ENCODE results near the gene UFSP2. TPM values are rescaled to one million over a fixed set of nuclear protein-coding genes. Genes with fewer than 3 reads are reported as not detected.

Gene UFSP2
- total and polyA plus RNA-seq, 2 experiments from 2014 or later: 29.0 to 53.0 TPM

DNA sequence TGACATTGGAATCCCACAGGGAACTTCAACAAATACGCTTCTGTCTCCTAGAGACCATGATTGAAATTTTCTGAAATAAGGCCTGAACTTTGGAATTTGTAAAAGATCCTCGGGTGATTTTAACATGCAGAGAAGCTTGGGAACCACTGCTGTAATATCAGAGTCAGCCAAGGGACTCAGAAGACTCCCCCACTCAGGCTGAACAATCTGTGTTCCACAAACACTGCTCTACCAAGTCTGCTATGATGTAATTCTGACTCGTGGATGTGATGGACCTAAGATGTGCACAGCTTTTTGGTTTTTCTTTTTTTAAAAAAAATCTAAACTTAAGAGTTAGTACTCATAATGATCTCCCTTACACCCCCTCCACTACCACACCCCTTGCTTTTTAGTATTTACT, 56.0 kb downstream of the UFSP2 start (continued):
- TF ChIP-seq ZNF462 (CRISPR knock-in tag; IDR thresholded peaks at IDR 0.05): no peak
- no peak for TF ChIP-seq EZH2phosphoT487 (IDR thresholded peaks at IDR 0.05; ENCODE audit: unreplicated experiment)
- TF ChIP-seq, protein P1, sequence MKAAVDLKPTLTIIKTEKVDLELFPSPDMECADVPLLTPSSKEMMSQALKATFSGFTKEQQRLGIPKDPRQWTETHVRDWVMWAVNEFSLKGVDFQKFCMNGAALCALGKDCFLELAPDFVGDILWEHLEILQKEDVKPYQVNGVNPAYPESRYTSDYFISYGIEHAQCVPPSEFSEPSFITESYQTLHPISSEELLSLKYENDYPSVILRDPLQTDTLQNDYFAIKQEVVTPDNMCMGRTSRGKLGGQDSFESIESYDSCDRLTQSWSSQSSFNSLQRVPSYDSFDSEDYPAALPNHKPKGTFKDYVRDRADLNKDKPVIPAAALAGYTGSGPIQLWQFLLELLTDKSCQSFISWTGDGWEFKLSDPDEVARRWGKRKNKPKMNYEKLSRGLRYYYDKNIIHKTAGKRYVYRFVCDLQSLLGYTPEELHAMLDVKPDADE (IDR thresholded peaks at IDR 0.05): no peak
- TF ChIP-seq NANOG (IDR thresholded peaks at IDR 0.05; ENCODE audit: borderline replicate concordance): no peak
- no peak for TF ChIP-seq CTCF (conservative IDR thresholded peaks at IDR 0.05; ENCODE audit: low read depth in 2 of 2)
- no peak for TF ChIP-seq POLR2AphosphoS5 (IDR thresholded peaks at IDR 0.05; ENCODE audit: low read depth)
- TF ChIP-seq ZNF114 (CRISPR knock-in tag; IDR thresholded peaks at IDR 0.05): no peak

GRCh38 chr4:185364886-185365285, 60.9 kb downstream of the UFSP2 start:
- Histone ChIP-seq H4K20me1 (replicated peaks; ENCODE audit: insufficient read depth) (no peaks in the 10 kb centered on the region), H3K9me2 (ENCODE audit: insufficient read depth) (no peaks in the 10 kb centered on the region), H2AFZ (no peak overlapping the region), H3K4me1 (ENCODE audit: insufficient read depth) (peaks cover 6% of the 10 kb centered on the region; the same call in 1 of the 2 replicates), H3K27me3 (ENCODE audit: insufficient read depth) (no peaks in the 10 kb centered on the region), H3K36me3 (ENCODE audit: insufficient read depth) (no peaks in the 10 kb centered on the region), H3K79me2 (replicated peaks; ENCODE audit: insufficient read depth) (no peaks in the 10 kb centered on the region), H3K4me3 (no peak overlapping the region), H3F3A (replicated peaks; ENCODE audit: low read depth) (no peaks in the 10 kb centered on the region), H3K4me2 (no peak overlapping the region), H3K27ac (ENCODE audit: low read depth) (no peak overlapping the region)
- H3K36me3 Mint-ChIP-seq (ENCODE audit: low read depth): peaks cover 3% of the 10 kb centered on the region; the same call in 1 of the 3 replicates
- no peak for DNase-seq (ENCODE audit: low spot score)
- ATAC-seq: no peak
- H3K4me1 Mint-ChIP-seq: peaks cover 19% of the 10 kb centered on the region
- H3K4me3 Mint-ChIP-seq: no peak overlapping the region
- no peaks in the 10 kb centered on the region for H3K27me3 Mint-ChIP-seq (ENCODE audit: insufficient read depth, low read depth, poor library complexity)
- no peaks in the 10 kb centered on the region for H3K9me3 Mint-ChIP-seq
- H3K27ac Mint-ChIP-seq: no peak overlapping the region
- TF ChIP-seq EZH2 (IDR thresholded peaks at IDR 0.05; ENCODE audit: low read depth, unreplicated experiment) (no peak), NANOG (IDR thresholded peaks at IDR 0.05; ENCODE audit: borderline replicate concordance) (no peak), EZH2phosphoT487 (IDR thresholded peaks at IDR 0.05; ENCODE audit: unreplicated experiment) (no peak), ZNF114 (CRISPR knock-in tag; IDR thresholded peaks at IDR 0.05) (no peak), POLR2AphosphoS5 (IDR thresholded peaks at IDR 0.05; ENCODE audit: low read depth) (no peak), JUNB (IDR thresholded peaks at IDR 0.05; ENCODE audit: unreplicated experiment) (no peak), CREB1 (CRISPR knock-in tag; IDR thresholded peaks at IDR 0.05; ENCODE audit: low read depth) (no peak)
- TF ChIP-seq, protein P1 (IDR thresholded peaks at IDR 0.05): no peak
- TF ChIP-seq, protein P2, sequence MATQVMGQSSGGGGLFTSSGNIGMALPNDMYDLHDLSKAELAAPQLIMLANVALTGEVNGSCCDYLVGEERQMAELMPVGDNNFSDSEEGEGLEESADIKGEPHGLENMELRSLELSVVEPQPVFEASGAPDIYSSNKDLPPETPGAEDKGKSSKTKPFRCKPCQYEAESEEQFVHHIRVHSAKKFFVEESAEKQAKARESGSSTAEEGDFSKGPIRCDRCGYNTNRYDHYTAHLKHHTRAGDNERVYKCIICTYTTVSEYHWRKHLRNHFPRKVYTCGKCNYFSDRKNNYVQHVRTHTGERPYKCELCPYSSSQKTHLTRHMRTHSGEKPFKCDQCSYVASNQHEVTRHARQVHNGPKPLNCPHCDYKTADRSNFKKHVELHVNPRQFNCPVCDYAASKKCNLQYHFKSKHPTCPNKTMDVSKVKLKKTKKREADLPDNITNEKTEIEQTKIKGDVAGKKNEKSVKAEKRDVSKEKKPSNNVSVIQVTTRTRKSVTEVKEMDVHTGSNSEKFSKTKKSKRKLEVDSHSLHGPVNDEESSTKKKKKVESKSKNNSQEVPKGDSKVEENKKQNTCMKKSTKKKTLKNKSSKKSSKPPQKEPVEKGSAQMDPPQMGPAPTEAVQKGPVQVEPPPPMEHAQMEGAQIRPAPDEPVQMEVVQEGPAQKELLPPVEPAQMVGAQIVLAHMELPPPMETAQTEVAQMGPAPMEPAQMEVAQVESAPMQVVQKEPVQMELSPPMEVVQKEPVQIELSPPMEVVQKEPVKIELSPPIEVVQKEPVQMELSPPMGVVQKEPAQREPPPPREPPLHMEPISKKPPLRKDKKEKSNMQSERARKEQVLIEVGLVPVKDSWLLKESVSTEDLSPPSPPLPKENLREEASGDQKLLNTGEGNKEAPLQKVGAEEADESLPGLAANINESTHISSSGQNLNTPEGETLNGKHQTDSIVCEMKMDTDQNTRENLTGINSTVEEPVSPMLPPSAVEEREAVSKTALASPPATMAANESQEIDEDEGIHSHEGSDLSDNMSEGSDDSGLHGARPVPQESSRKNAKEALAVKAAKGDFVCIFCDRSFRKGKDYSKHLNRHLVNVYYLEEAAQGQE (IDR thresholded peaks at IDR 0.05; ENCODE audit: unreplicated experiment): no peak
